GM23248 (cell line): ENCODE results near the gene MAPKBP1.

Experiments
- EZH2 ChIP-seq: fragments of 200-600 bp; sonication (generic); IDR thresholded peaks from 2 replicates; pipeline ENCODE4 v1.6.1; 2018; ENCODE audit warnings: antibody characterized with exemption, mild to moderate bottlenecking; ENCODE audit not compliant: insufficient read depth, poor library complexity, severe bottlenecking
- EZH2phosphoT487 ChIP-seq: fragments of 200-600 bp; sonication (generic); IDR thresholded peaks from 2 replicates; pipeline ENCODE4 v1.6.1; 2018; ENCODE audit warnings: antibody characterized with exemption, moderate library complexity, mild to moderate bottlenecking, low read depth; ENCODE audit not compliant: insufficient read depth

DNA sequence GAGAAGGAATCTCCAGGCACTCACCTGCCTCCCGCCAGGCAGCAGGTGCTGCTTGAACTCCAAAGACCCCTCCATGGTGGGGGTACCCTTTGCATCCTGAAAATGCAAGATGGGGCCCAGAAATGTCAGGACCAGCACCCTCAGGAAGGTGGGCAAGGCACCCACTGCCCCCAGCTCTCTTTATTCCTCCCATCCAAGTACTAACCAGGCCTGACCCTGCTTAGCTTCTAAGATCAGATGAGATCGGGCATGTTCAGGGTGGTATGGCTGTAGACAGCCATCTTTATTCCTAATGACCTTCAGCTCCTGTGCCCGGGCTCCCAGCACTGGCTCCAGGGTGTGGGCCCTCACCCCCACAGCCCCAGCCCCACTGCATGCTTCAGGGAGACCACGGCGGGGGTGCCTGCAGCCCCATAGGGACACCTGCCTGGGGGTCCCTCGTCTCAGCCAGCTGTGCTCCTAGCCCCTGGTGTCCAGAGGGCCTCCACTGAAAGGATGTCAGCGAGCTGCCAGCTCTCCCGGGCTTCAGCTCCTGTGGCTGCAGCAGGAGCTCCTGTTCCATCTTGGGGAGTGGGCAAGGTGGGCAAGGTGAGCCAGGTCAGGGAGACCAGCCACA, 77.6 kb downstream of the MAPKBP1 start:
- TF ChIP-seq EZH2, result no peak
- no peak for TF ChIP-seq EZH2phosphoT487
